Endothelial cell of umbilical vein (primary cell): ENCODE results near the gene FGD6. TPM values are rescaled to one million over a fixed set of nuclear protein-coding genes. Genes with fewer than 3 reads are reported as not detected.

Experiments used
- BruUV-seq: library from RNA; stranded (reverse); fragments of 400-500 nt; replicated peaks from 2 replicates; lab custom pipeline; 2021; lab: Mats Ljungman, UMichigan
- CTCF ChIA-PET: fragments of 300-600, 350-600 bp; sonication (Branson Sonifier 250); formaldehyde crosslinking; loops from one replicate; lab custom pipeline; 2021; ENCODE audit warnings: antibody characterized with exemption, inconsistent platforms; lab: Charles Lee
- POLR2A ChIA-PET: fragments of 300-600, 350-600 bp; sonication (Branson Sonifier 250); formaldehyde crosslinking; loops from one replicate; lab custom pipeline; 2021; ENCODE audit warnings: antibody characterized with exemption, inconsistent platforms; lab: Charles Lee
- DNase-seq: peaks from one replicate; pipeline ENCODE4 v3.0.0-alpha.2; 2011; ENCODE audit warnings: low read depth, low spot score
- FAIRE-seq: peaks from 2 replicates; lab custom pipeline; 2011; peaks lifted over from hg19 to GRCh38; lab: Jason Lieb, UNC
- H2AFZ ChIP-seq: 2 replicates; pipeline ENCODE4 v1.6.0; 2012; ENCODE audit warnings: low read depth, low read length, control low read depth, inconsistent platforms
- H3K27ac ChIP-seq: 2 replicates; pipeline ENCODE4 v1.5.1; 2011; ENCODE audit warnings: low read depth, mild to moderate bottlenecking, control low read depth, low read length, moderate library complexity; ENCODE audit not compliant: insufficient read depth
- H3K27me3 ChIP-seq, 2 experiments: 2 replicates each; pipeline versions ENCODE4 v1.6.0 to v1.6.1; 2011; ENCODE audit warnings: low read length in 2 of 2, mixed read lengths in 1 of 2; ENCODE audit not compliant: control insufficient read depth in 2 of 2, insufficient read depth in 2 of 2
- H3K36me3 ChIP-seq, 2 experiments: 2 replicates in 1 of 2; 3 replicates in 1 of 2; pipeline ENCODE4 v1.5.1; 2011; ENCODE audit warnings: low read length in 2 of 2, mild to moderate bottlenecking in 1 of 2, moderate library complexity in 1 of 2; ENCODE audit not compliant: control insufficient read depth in 2 of 2, insufficient read depth in 2 of 2; ENCODE audit errors: extremely low read depth in 1 of 2
- H3K4me1 ChIP-seq: 3 replicates; pipeline ENCODE4 v1.5.1; 2011; ENCODE audit warnings: mild to moderate bottlenecking, low read length; ENCODE audit not compliant: control insufficient read depth, insufficient read depth; ENCODE audit errors: extremely low read depth
- H3K4me2 ChIP-seq: 2 replicates; pipeline ENCODE4 v1.6.1; 2011; ENCODE audit warnings: low read length, control low read depth, mixed read lengths; ENCODE audit not compliant: insufficient read depth
- H3K4me3 ChIP-seq, 3 experiments: fragments of 200-600 bp in 1 of 3; sonication (generic), shearing (Covaris generic) in 1 of 3; replicated peaks in 1 of 3; 2 replicates each; pipeline ENCODE4 v1.5.1; 2011 to 2016; ENCODE audit warnings: control low read depth in 3 of 3, low read length in 3 of 3, mild to moderate bottlenecking in 2 of 3, inconsistent platforms in 1 of 3, low read depth in 1 of 3, moderate library complexity in 1 of 3; ENCODE audit not compliant: insufficient read depth in 1 of 3
- H3K79me2 ChIP-seq: 2 replicates; pipeline ENCODE4 v1.6.0; 2012; ENCODE audit warnings: low read length, inconsistent platforms; ENCODE audit not compliant: control insufficient read depth, insufficient read depth
- H3K9ac ChIP-seq: replicated peaks from 2 replicates; pipeline ENCODE3; 2011; ENCODE audit warnings: low read length, control low read depth; ENCODE audit not compliant: insufficient read depth; ENCODE audit errors: extremely low read depth
- H3K9me1 ChIP-seq: replicated peaks from 3 replicates; pipeline ENCODE4 v1.6.0; 2011; ENCODE audit warnings: mild to moderate bottlenecking, low read length; ENCODE audit not compliant: control insufficient read depth, insufficient read depth; ENCODE audit errors: extremely low read depth
- H3K9me3 ChIP-seq: replicated peaks from 2 replicates; pipeline ENCODE4 v1.5.1; 2012; ENCODE audit warnings: low read length, inconsistent platforms; ENCODE audit not compliant: control insufficient read depth, insufficient read depth
- H4K20me1 ChIP-seq: replicated peaks from 2 replicates; pipeline ENCODE3; 2011; ENCODE audit warnings: mild to moderate bottlenecking, low read length; ENCODE audit not compliant: control insufficient read depth, insufficient read depth; ENCODE audit errors: extremely low read depth
- CTCF ChIP-seq, 2 donors: IDR thresholded peaks; 1 replicate in 1 of 2; 2 replicates in 1 of 2; pipeline ENCODE4 v1.5.1; 2011; ENCODE audit warnings: low read length in 2 of 2, mild to moderate bottlenecking in 2 of 2, moderate library complexity in 2 of 2, control low read depth in 1 of 2, inconsistent platforms in 1 of 2, low read depth in 1 of 2; ENCODE audit not compliant: insufficient read depth in 1 of 2; ENCODE audit errors: extremely low read depth in 1 of 2
- EZH2 ChIP-seq: IDR thresholded peaks from 2 replicates; pipeline ENCODE4 v1.6.1; 2012; ENCODE audit warnings: borderline replicate concordance, low read depth, mild to moderate bottlenecking, moderate library complexity, low read length, inconsistent platforms; ENCODE audit not compliant: severe bottlenecking
- GATA2 ChIP-seq: IDR thresholded peaks from 2 replicates; pipeline ENCODE4 v1.7.0; 2011; ENCODE audit warnings: low read depth, mild to moderate bottlenecking, moderate library complexity, mixed read lengths, low read length; ENCODE audit not compliant: insufficient read length, insufficient read depth
- JUN ChIP-seq: IDR thresholded peaks from 2 replicates; pipeline ENCODE4 v1.6.1; 2011; ENCODE audit warnings: borderline replicate concordance, low read depth; ENCODE audit not compliant: insufficient read length, insufficient read depth
- MAX ChIP-seq: IDR thresholded peaks from 2 replicates; pipeline ENCODE4 v1.6.1; 2011; ENCODE audit not compliant: insufficient read depth, insufficient read length
- POLR2A ChIP-seq: IDR thresholded peaks from 2 replicates; pipeline ENCODE4 v1.6.1; 2012; ENCODE audit warnings: low read depth, mild to moderate bottlenecking, control low read depth, low read length
- POLR2AphosphoS5 ChIP-seq: IDR thresholded peaks from 2 replicates; pipeline ENCODE4 v1.6.1; 2012; ENCODE audit warnings: low read depth, mild to moderate bottlenecking, control low read depth, low read length, moderate library complexity; ENCODE audit not compliant: insufficient read depth
- dilution Hi-C: fragments of 300-500 bp; cut with MboI; formaldehyde crosslinking; loops from one replicate; pipeline ENCODE4 v1.15.0; 2019; ENCODE audit warnings: low sequenced_read_pairs; ENCODE audit not compliant: extremely low pct_ligation_motif_present
- intact Hi-C: fragments of 100-400 bp; cut with micrococcal nuclease; formaldehyde crosslinking; loops from one replicate; pipeline ENCODE4 v1.10.0; 2022
- polyA plus RNA-seq, 4 experiments: library from polyadenylated mRNA; depleted of rRNA in 3 of 4; stranded (reverse) in 3 of 4; unstranded in 1 of 4; fragments of >200 nt; gene quantifications; 2 replicates each; pipeline versions ENCODE4 v1.2.1 to v1.2.3, GENCODE V29; 2011 to 2012; ENCODE audit warnings: missing spikeins in 1 of 4
- total RNA-seq: library from RNA; stranded (reverse); gene quantifications from 2 replicates; pipeline ENCODE4 v1.2.3, GENCODE V29; 2021

Gene FGD6
- total and polyA plus RNA-seq, 2 donors (not counting 3 experiments of a cell fraction or from before 2014, with no cell fraction given) = 5.9 to 14.0 TPM

GRCh38 chr12:95151821-95152220 lies 65.4 kb downstream of the FGD6 start:
- Histone ChIP-seq H3K9me1 (no peaks in the 10 kb centered on the region), H3K4me2 (no peak overlapping the region), H3K79me2 (no peaks in the 10 kb centered on the region), H3K36me3 (no peaks in the 10 kb centered on the region), H4K20me1 (no peaks in the 10 kb centered on the region), H3K4me1 (no peaks in the 10 kb centered on the region), H2AFZ (no peak overlapping the region), H3K4me3 (no peak overlapping the region), H3K27ac (no peak overlapping the region), H3K27me3 (no peaks in the 10 kb centered on the region), H3K9ac (no peak overlapping the region), H3K9me3 (no peaks in the 10 kb centered on the region)
- intact Hi-C loops = no loop called here
- POLR2A ChIA-PET = no interaction called here
- FAIRE-seq (no peak), DNase-seq (no peak)
- dilution Hi-C loops = no loop called here
- CTCF ChIA-PET = interaction anchor here (1.5 to 1.8 kb wide), 2 partner anchors 11 to 36 kb away, joined by 4 to 5 read pairs; no protein-coding TSS in a partner anchor
- no TSS peak for BruUV-seq
- TF ChIP-seq POLR2AphosphoS5 (no peak), JUN (no peak), CTCF (IDR thresholded peaks at IDR 0.05; ENCODE audit: extremely low read depth in 1 of 2, insufficient read depth in 1 of 2, low read depth in 1 of 2, low read length in 2 of 2) (no peak)

GRCh38 chr12:95151406-95151805 lies 65.9 kb downstream of the FGD6 start:
- no peaks in the 10 kb centered on the region for H3K9me3 ChIP-seq
- H3K9ac ChIP-seq = no peak overlapping the region
- no peaks in the 10 kb centered on the region for H3K36me3 ChIP-seq
- intact Hi-C loops (no loop called here), dilution Hi-C loops (no loop called here)
- DNase-seq = no peak
- H3K4me3 ChIP-seq = no peak overlapping the region
- no peaks in the 10 kb centered on the region for H3K9me1 ChIP-seq
- no peak overlapping the region for H2AFZ ChIP-seq
- POLR2A ChIA-PET = no interaction called here
- CTCF ChIA-PET = interaction anchor here (0.8 to 1.8 kb wide), 2 partner anchors 12 to 36 kb away, joined by 3 to 5 read pairs; no protein-coding TSS in a partner anchor
- no TSS peak for BruUV-seq
- FAIRE-seq = no peak
- H3K4me1 ChIP-seq = no peaks in the 10 kb centered on the region
- H3K27me3 ChIP-seq = no peaks in the 10 kb centered on the region
- no peak for TF ChIP-seq JUN
- TF ChIP-seq CTCF (IDR thresholded peaks at IDR 0.05; ENCODE audit: extremely low read depth in 1 of 2, insufficient read depth in 1 of 2, low read depth in 1 of 2, low read length in 2 of 2) = no peak
- no peak for TF ChIP-seq POLR2A
- no peak for TF ChIP-seq EZH2
- TF ChIP-seq MAX = no peak
- TF ChIP-seq GATA2 = no peak
- TF ChIP-seq POLR2AphosphoS5 = no peak
- no peaks in the 10 kb centered on the region for H3K79me2 ChIP-seq
- H3K4me2 ChIP-seq = no peak overlapping the region
- no peak overlapping the region for H3K27ac ChIP-seq
- H4K20me1 ChIP-seq = no peaks in the 10 kb centered on the region
